HCT116 (cell line): ENCODE results near the gene P2RX3. TPM values are rescaled to one million over a fixed set of nuclear protein-coding genes. Genes with fewer than 3 reads are reported as not detected.

Source experiments
- ATAC-seq: fragments of 200-7000 bp; cut with Tn5 transposase; 2 replicates; pipeline ENCODE4 v1.9.1; 2020; ENCODE audit warnings: mild to moderate bottlenecking, moderate library complexity
- Bru-seq: library from RNA; stranded (reverse); fragments of 400-500 nt; gene quantifications from one replicate; lab custom pipeline; 2021; lab: Mats Ljungman, UMichigan
- BruChase-seq, 2 experiments: library from RNA; stranded (reverse); fragments of 400-500 nt; gene quantifications; one replicate each; lab custom pipeline; 2021; lab: Mats Ljungman, UMichigan
- BruUV-seq: library from RNA; stranded (reverse); fragments of 400-500 nt; replicated peaks from 2 replicates; lab custom pipeline; 2021; lab: Mats Ljungman, UMichigan
- CTCF ChIA-PET: fragments of 300-600 bp; sonication (Branson Sonifier 250); formaldehyde crosslinking; loops from one replicate; lab custom pipeline; 2021; ENCODE audit warnings: antibody characterized with exemption; lab: Charles Lee
- POLR2A ChIA-PET: fragments of 300-600, 350-600 bp; sonication (Branson Sonifier 250); formaldehyde crosslinking; loops from one replicate; lab custom pipeline; 2021; ENCODE audit warnings: antibody characterized with exemption; lab: Charles Lee
- RAD21 ChIA-PET, 2 experiments: fragments of 300-600 bp; sonication (Branson Sonifier 250); formaldehyde crosslinking; loops; one replicate each; lab custom pipeline; 2023; ENCODE audit warnings: low total read pairs in 2 of 2; ENCODE audit not compliant: uncharacterized antibody in 2 of 2, unreplicated experiment in 2 of 2, low non-redundant PET in 1 of 2; lab: Charles Lee
- DNase-seq: peaks from one replicate; pipeline ENCODE4 v3.0.0-alpha.2; 2010; ENCODE audit warnings: low read depth, low spot score
- H2AFZ ChIP-seq: fragments of 200-600 bp; shearing (Covaris generic), sonication (generic); 2 replicates; pipeline ENCODE4 v1.6.1; 2017; ENCODE audit warnings: low read depth, mixed run types, mixed read lengths, antibody characterized with exemption, low read length; ENCODE audit not compliant: poor library complexity, severe bottlenecking
- H3K27ac ChIP-seq: 2 replicates; pipeline ENCODE4 v1.5.1; 2012; ENCODE audit warnings: low read depth, low read length
- H3K27me3 ChIP-seq: fragments of 200-600 bp; sonication (generic); 2 replicates; pipeline ENCODE4 v1.6.1; 2016; ENCODE audit warnings: mixed run types, low read length, mixed read lengths; ENCODE audit not compliant: insufficient read depth
- H3K36me3 ChIP-seq, 2 experiments: fragments of 200-500 bp in 1 of 2; fragments of 200-600 bp in 1 of 2; sonication (Bioruptor generic) in 1 of 2; sonication (generic) in 1 of 2; 2 replicates each; pipeline versions ENCODE4 v1.5.1 to v1.6.1; 2014 to 2016; ENCODE audit warnings: low read length in 2 of 2, inconsistent platforms in 1 of 2, mixed read lengths in 1 of 2, mixed run types in 1 of 2; ENCODE audit not compliant: insufficient read depth in 2 of 2, control insufficient read depth in 1 of 2
- H3K4me1 ChIP-seq, 2 experiments: fragments of 200-600 bp in 1 of 2; sonication (generic) in 1 of 2; 2 replicates each; pipeline versions ENCODE4 v1.5.1 to v1.6.1; 2012 to 2017; ENCODE audit warnings: low read length in 2 of 2, inconsistent platforms in 1 of 2, mild to moderate bottlenecking in 1 of 2, mixed read lengths in 1 of 2, mixed run types in 1 of 2, moderate library complexity in 1 of 2; ENCODE audit not compliant: insufficient read depth in 2 of 2, control insufficient read depth in 1 of 2
- H3K4me2 ChIP-seq: fragments of 200-600 bp; sonication (generic); 2 replicates; pipeline ENCODE4 v1.6.1; 2017; ENCODE audit warnings: mixed run types, low read length, mixed read lengths
- H3K4me3 ChIP-seq, 2 experiments: fragments of 200-600 bp in 1 of 2; sonication (generic) in 1 of 2; replicated peaks in 1 of 2; 2 replicates each; pipeline ENCODE4 v1.5.1; 2011 to 2016; ENCODE audit warnings: low read length in 2 of 2, control low read depth in 1 of 2, low read depth in 1 of 2, mild to moderate bottlenecking in 1 of 2, mixed read lengths in 1 of 2, mixed run types in 1 of 2
- H3K79me2 ChIP-seq: fragments of 200-600 bp; sonication (generic); 2 replicates; pipeline ENCODE4 v1.6.1; 2017; ENCODE audit warnings: mild to moderate bottlenecking, mixed run types, low read length, moderate library complexity, mixed read lengths; ENCODE audit not compliant: insufficient read depth
- H3K9ac ChIP-seq: fragments of 200-600 bp; sonication (generic); 2 replicates; pipeline ENCODE4 v1.6.1; 2016; ENCODE audit warnings: low read length, mixed read lengths
- H3K9me2 ChIP-seq: fragments of 200-600 bp; sonication (generic), shearing (Covaris generic); 2 replicates; pipeline ENCODE4 v1.6.1; 2017; ENCODE audit warnings: mixed run types, mild to moderate bottlenecking, moderate library complexity; ENCODE audit not compliant: insufficient read depth
- H3K9me3 ChIP-seq, 2 experiments: fragments of 200-500 bp in 1 of 2; fragments of 200-600 bp in 1 of 2; sonication (Bioruptor generic) in 1 of 2; sonication (generic) in 1 of 2; 2 replicates each; pipeline ENCODE4 v1.6.1; 2014 to 2017; ENCODE audit warnings: low read length in 2 of 2, mixed read lengths in 2 of 2, inconsistent platforms in 1 of 2, low read depth in 1 of 2, mild to moderate bottlenecking in 1 of 2, mixed run types in 1 of 2, moderate library complexity in 1 of 2; ENCODE audit not compliant: control insufficient read depth in 1 of 2, insufficient read depth in 1 of 2
- H4K20me1 ChIP-seq: fragments of 200-600 bp; sonication (generic), shearing (Covaris generic); 2 replicates; pipeline ENCODE4 v1.6.1; 2017; ENCODE audit warnings: mixed run types, mild to moderate bottlenecking, moderate library complexity; ENCODE audit not compliant: insufficient read depth
- CEBPB ChIP-seq: IDR thresholded peaks from 2 replicates; pipeline ENCODE4 v1.6.1; 2012; ENCODE audit warnings: low read depth
- ELF1 ChIP-seq: IDR thresholded peaks from 2 replicates; pipeline ENCODE4 v1.6.1; 2012; ENCODE audit warnings: low read depth, borderline replicate concordance
- FOSL1 ChIP-seq: IDR thresholded peaks from 2 replicates; pipeline ENCODE4 v1.6.1; 2012; ENCODE audit warnings: low read depth
- JUND ChIP-seq: IDR thresholded peaks from 2 replicates; pipeline ENCODE4 v1.6.1; 2012
- POLR2A ChIP-seq: IDR thresholded peaks from 2 replicates; pipeline ENCODE4 v1.7.0; 2011; ENCODE audit warnings: borderline replicate concordance; ENCODE audit not compliant: insufficient read depth, insufficient read length; ENCODE audit errors: extremely low read depth
- POLR2AphosphoS5 ChIP-seq: IDR thresholded peaks from 2 replicates; pipeline ENCODE4 v1.6.1; 2011; ENCODE audit warnings: mild to moderate bottlenecking, low read depth, low read length, moderate library complexity
- TCF7L2 ChIP-seq: IDR thresholded peaks from 2 replicates; pipeline ENCODE4 v1.7.0; 2011; ENCODE audit warnings: borderline replicate concordance, inconsistent platforms; ENCODE audit not compliant: insufficient read depth, insufficient read length; ENCODE audit errors: extremely low read depth
- YY1 ChIP-seq: IDR thresholded peaks from 2 replicates; pipeline ENCODE4 v1.6.1; 2011; ENCODE audit warnings: low read length, low read depth, moderate library complexity, mild to moderate bottlenecking; ENCODE audit not compliant: insufficient replicate concordance; ENCODE audit errors: extremely low read depth
- ZFX ChIP-seq: fragments of 450-650 bp; IDR thresholded peaks from 2 replicates; pipeline ENCODE4 v1.6.1; 2017
- ZNF274 ChIP-seq: fragments of 200-500 bp; sonication (Bioruptor generic); IDR thresholded peaks from 2 replicates; pipeline ENCODE4 v1.6.1; 2014; ENCODE audit warnings: mild to moderate bottlenecking, low read depth, low read length, inconsistent platforms
- intact Hi-C: fragments of 100-400 bp; cut with micrococcal nuclease; formaldehyde crosslinking; loops from 2 replicates; pipeline ENCODE4 v1.10.0; 2022
- long read RNA-seq: library from polyadenylated mRNA; unstranded; transcript quantifications from one replicate; pipeline ENCODE4 v2.0.0, GENCODE V29; 2021; ENCODE audit not compliant: unreplicated experiment
- polyA plus RNA-seq: library from polyadenylated mRNA; unstranded; fragments of >200 nt; gene quantifications from 2 replicates; pipeline ENCODE4 v1.2.1, GENCODE V29; 2012; ENCODE audit warnings: missing spikeins
- total RNA-seq: library from RNA; stranded (reverse); gene quantifications from one replicate; pipeline ENCODE4 v1.2.1, GENCODE V29; 2021; ENCODE audit not compliant: unreplicated experiment
- TF ChIP-seq, protein P1 (sequence below): IDR thresholded peaks from 2 replicates; pipeline ENCODE4 v1.6.1; 2012

Gene P2RX3
- not detected for total RNA-seq
- polyA plus RNA-seq: 0.03 and 0.05 TPM in 2 replicates
- percentile 7 among the genes with signal in this experiment for Bru-seq, nascent RNA
- not detected for BruChase-seq, experiment 1, labeled RNA remaining after a 6-hour chase
- BruChase-seq, experiment 2, labeled RNA remaining after a 2-hour chase: percentile 10 among the genes with signal in this experiment
- long read RNA-seq: 0 reads

DNA sequence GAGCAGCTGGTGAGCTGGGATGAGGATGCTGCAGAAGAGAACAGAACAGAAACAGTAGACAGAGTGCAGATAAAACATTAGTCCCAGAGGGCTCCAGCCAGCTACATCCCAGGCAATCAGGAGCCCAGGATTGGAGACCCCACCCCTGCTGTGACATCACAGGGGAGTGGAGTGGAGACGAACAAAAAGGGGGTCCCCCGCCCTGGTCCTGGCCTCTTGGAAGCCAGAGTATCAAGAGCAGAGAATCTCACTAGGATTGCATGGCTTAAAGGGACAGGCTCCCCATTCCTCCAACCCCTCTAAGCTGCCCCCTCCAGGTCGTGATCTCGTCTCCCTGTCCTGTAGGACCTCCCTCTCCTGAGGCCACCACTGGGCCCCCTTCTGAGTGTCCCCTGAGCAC lies at the start of gene P2RX3:
P2RX3 (plus strand) TSS at position 211 of the 400 bp plus-strand sequence. CDS start 199 bp downstream, outside the sequence.
- no peak within 1 kb of the TSS for H3K27ac ChIP-seq
- H3K4me3 ChIP-seq: no peak within 1 kb of the TSS
- ChIA-PET CTCF (no interaction called here), RAD21 (no interaction called here), POLR2A (interaction anchor here (1.0 kb wide), 1 partner anchor 13 kb away, joined by 3 read pairs; no protein-coding TSS in a partner anchor)
- no peak for DNase-seq
- H3K79me2 ChIP-seq: peaks cover 24% of the 10 kb centered on the region
- peaks cover 8 to 20% of the 10 kb centered on the region in 2 experiments; a peak in 3 of 4 replicates for H3K4me1 ChIP-seq
- no peaks in the 10 kb centered on the region for H4K20me1 ChIP-seq
- no peak for ATAC-seq
- intact Hi-C loops: no loop called here
- no peak within 1 kb of the TSS for H2AFZ ChIP-seq
- no peaks in the 10 kb centered on the region for H3K27me3 ChIP-seq
- no peaks in the 10 kb centered on the region for H3K9me2 ChIP-seq
- no peaks in the 10 kb centered on the region for H3K9me3 ChIP-seq
- no peak within 1 kb of the TSS for H3K9ac ChIP-seq
- no peak within 1 kb of the TSS for H3K4me2 ChIP-seq
- no peak for TF ChIP-seq JUND
- no peak for TF ChIP-seq ZNF274
- no peak for TF ChIP-seq FOSL1
- no peak for TF ChIP-seq POLR2AphosphoS5
- TF ChIP-seq, protein P1, sequence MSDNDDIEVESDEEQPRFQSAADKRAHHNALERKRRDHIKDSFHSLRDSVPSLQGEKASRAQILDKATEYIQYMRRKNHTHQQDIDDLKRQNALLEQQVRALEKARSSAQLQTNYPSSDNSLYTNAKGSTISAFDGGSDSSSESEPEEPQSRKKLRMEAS: no peak
- no peak for TF ChIP-seq CEBPB
- TF ChIP-seq ZFX: no peak
- TF ChIP-seq POLR2A: no peak
- TF ChIP-seq TCF7L2: no peak
- TF ChIP-seq ELF1: no peak
- no peak for TF ChIP-seq YY1
- TF ChIP-seq, all 23 proteins: peak for 0
- peaks cover 4 to 14% of the 10 kb centered on the region in 2 experiments; a peak in 1 of 4 replicates for H3K36me3 ChIP-seq
- BruUV-seq: no TSS peak
